HPDE6-E6E7 (cell line): ENCODE results near the gene DMXL2.
"Not testable (repeated sequence)": the region's sequence is repeated elsewhere in the genome, so short reads cannot be mapped to it uniquely, and the experiment has no call there.

ENCODE experiments used
- DNase-seq: peaks from one replicate; pipeline ENCODE4 v3.0.0; 2011; ENCODE audit warnings: missing footprints; ENCODE audit errors: extremely low spot score

DMXL2 gene

GRCh38 chr15:51576286-51576850 is 46.2 kb downstream of the DMXL2 start:
- DNase-seq = no peak

GRCh38 chr15:51575775-51576174 is 46.8 kb downstream of the DMXL2 start:
- no peak for DNase-seq

- not testable (repeated sequence) for DNase-seq
These were observed 49.2 kb downstream of the DMXL2 start for GRCh38 chr15:51573352-51573751.

GRCh38 chr15:51568939-51569784 is 53.4 kb downstream of the DMXL2 start:
- DNase-seq = not testable (repeated sequence)

- DNase-seq = no peak
These were observed 61.3 kb downstream of the DMXL2 start for GRCh38 chr15:51561271-51561670.

- no peak for DNase-seq
These were observed 63.7 kb downstream of the DMXL2 start for GRCh38 chr15:51558876-51559275.

- no peak for DNase-seq
These were observed 64.2 kb downstream of the DMXL2 start for GRCh38 chr15:51558411-51558810.

- no peak for DNase-seq
These were observed 71.7 kb downstream of the DMXL2 start for GRCh38 chr15:51550841-51551240.

GRCh38 chr15:51547656-51548055 is 74.9 kb downstream of the DMXL2 start:
- DNase-seq = no peak

GRCh38 chr15:51536965-51537574 is 85.5 kb downstream of the DMXL2 start:
- no peak for DNase-seq

- DNase-seq = no peak
These were observed 88.7 kb downstream of the DMXL2 start for GRCh38 chr15:51533672-51534398.

GRCh38 chr15:51526955-51527354 is 95.6 kb downstream of the DMXL2 start:
- DNase-seq = no peak

GRCh38 chr15:51524376-51524775 is 98.2 kb downstream of the DMXL2 start:
- DNase-seq = no peak

GRCh38 chr15:51516291-51516690 is 106.3 kb downstream of the DMXL2 start:
- no peak for DNase-seq

GRCh38 chr15:51505251-51505650 is 117.3 kb downstream of the DMXL2 start:
- no peak for DNase-seq

GRCh38 chr15:51503003-51503402 is 119.6 kb downstream of the DMXL2 start:
- no peak for DNase-seq

- peak; percentile 50 for DNase-seq
These were observed 123.1 kb downstream of the DMXL2 start for GRCh38 chr15:51499379-51499976.

GRCh38 chr15:51497806-51498205 is 124.8 kb downstream of the DMXL2 start:
- DNase-seq = no peak

- no peak for DNase-seq
These were observed 126.3 kb downstream of the DMXL2 start for GRCh38 chr15:51496246-51496645.

GRCh38 chr15:51494411-51495314 is 127.9 kb downstream of the DMXL2 start:
- DNase-seq = no peak

- DNase-seq = no peak
These were observed 128.7 kb downstream of the DMXL2 start for GRCh38 chr15:51493892-51494291.
